Left lung (tissue), 10 donors: Measurements from ENCODE around the gene FTO. TPM values are rescaled to one million over a fixed set of nuclear protein-coding genes. Genes with fewer than 3 reads are reported as not detected.
"Not testable (repeated sequence)": the region's sequence is repeated elsewhere in the genome, so short reads cannot be mapped to it uniquely, and the experiment has no call there.

Experiments used
- ATAC-seq: fragments of 200-7000 bp; cut with Tn5 transposase; one replicate; pipeline ENCODE4 v1.9.1; 2020; ENCODE audit warnings: moderate library complexity
- DNase-seq, 4 donors: peaks; one replicate each; pipeline ENCODE4 v3.0.0-alpha.2; 2013 to 2020
- H3K27ac ChIP-seq, 2 donors: fragments of 200-600 bp; sonication (generic) in 1 of 2; one replicate each; pipeline versions ENCODE4 v1.5.0 to v1.8.0; 2020 to 2021
- H3K27me3 ChIP-seq, 2 donors: fragments of 200-600 bp; sonication (generic) in 1 of 2; one replicate each; pipeline versions ENCODE4 v1.5.0 to v1.8.0; 2020 to 2021
- H3K36me3 ChIP-seq, 2 donors: fragments of 200-600 bp; sonication (generic) in 1 of 2; one replicate each; pipeline versions ENCODE4 v1.5.0 to v1.8.0; 2020 to 2021
- H3K4me1 ChIP-seq, 2 donors: fragments of 200-600 bp; one replicate each; pipeline ENCODE4 v1.8.0; 2021
- H3K4me3 ChIP-seq, 2 donors: fragments of 200-600 bp; sonication (generic) in 1 of 2; one replicate each; pipeline versions ENCODE4 v1.5.0 to v1.8.0; 2020 to 2021; ENCODE audit warnings: mild to moderate bottlenecking in 1 of 2
- H3K9me3 ChIP-seq, 2 donors: fragments of 200-600 bp; sonication (generic) in 1 of 2; one replicate each; pipeline versions ENCODE4 v1.5.0 to v1.8.0; 2020 to 2021
- intact Hi-C, 2 donors: fragments of 100-400 bp; cut with DNase I; formaldehyde crosslinking; loops; one replicate each; pipeline versions ENCODE4 v1.11.2 to v1.14.2; 2022
- polyA plus RNA-seq, 6 donors: library from polyadenylated mRNA; unstranded; fragments of 120-200 nt; gene quantifications; one replicate each; pipeline ENCODE4 v1.2.1, GENCODE V29; 2013; ENCODE audit not compliant: insufficient read length in 6 of 6
- total RNA-seq, 2 donors: library from RNA; stranded (reverse); fragmentation: NEBNext Ultra II Directional; extraction: Animal tissue kit (Norgen Biotek cat#: 25700); gene quantifications; one replicate each; pipeline ENCODE4 v1.2.1, GENCODE V29; 2021
- TF ChIP-seq, protein P1 (sequence below), 2 donors: fragments of 200-600 bp; sonication (generic) in 1 of 2; IDR thresholded peaks; one replicate each; pipeline versions ENCODE4 v1.5.0 to v1.8.0; 2021; ENCODE audit warnings: antibody characterized with exemption in 2 of 2
- donor health status: DM: no; HTN: yes; CAD: no.
- donor health status: DM: no; HTN: no; CAD: no.

The FTO gene
- total and polyA plus RNA-seq, 8 donors: 69.0 to 99.6 (median 90.7) TPM

DNA sequence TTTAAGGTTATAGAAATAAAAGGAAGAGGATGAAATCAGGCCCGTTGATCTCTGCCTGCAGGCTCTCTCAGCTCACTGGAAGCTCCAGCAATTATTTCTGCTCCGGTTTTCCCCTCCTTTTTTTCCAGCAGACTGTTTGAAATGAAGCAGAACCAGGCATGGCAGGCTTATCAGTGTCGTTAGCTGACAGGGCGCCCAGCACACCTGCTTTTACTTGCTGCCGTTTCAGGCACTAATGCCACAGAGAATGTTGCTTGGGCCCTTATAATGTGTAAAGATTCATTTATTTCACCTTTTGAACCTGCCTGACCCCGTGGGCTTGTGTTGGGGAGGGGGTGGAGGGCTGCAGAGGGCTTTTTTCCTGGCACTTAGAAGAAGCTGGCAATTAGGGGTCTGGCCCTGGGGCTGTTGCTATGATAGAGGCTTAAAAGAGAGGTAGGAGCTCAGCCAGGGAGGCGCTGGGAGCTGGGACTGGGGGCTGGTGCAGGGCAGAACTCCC is 474.6 kb downstream of the FTO start:
- DNase-seq: peak in 1 of 4 donors; percentile 10
- Histone ChIP-seq H3K9me3 (no peaks in the 10 kb centered on the region), H3K27ac (no peak overlapping the region), H3K27me3 (peaks cover 14 to 38% of the 10 kb centered on the region in 2 donors), H3K36me3 (no peaks in the 10 kb centered on the region), H3K4me1 (peaks cover 0 to 3% of the 10 kb centered on the region in 2 donors), H3K4me3 (no peak overlapping the region)
- ATAC-seq: no peak
- intact Hi-C loops: no loop called here
- TF ChIP-seq, protein P1, sequence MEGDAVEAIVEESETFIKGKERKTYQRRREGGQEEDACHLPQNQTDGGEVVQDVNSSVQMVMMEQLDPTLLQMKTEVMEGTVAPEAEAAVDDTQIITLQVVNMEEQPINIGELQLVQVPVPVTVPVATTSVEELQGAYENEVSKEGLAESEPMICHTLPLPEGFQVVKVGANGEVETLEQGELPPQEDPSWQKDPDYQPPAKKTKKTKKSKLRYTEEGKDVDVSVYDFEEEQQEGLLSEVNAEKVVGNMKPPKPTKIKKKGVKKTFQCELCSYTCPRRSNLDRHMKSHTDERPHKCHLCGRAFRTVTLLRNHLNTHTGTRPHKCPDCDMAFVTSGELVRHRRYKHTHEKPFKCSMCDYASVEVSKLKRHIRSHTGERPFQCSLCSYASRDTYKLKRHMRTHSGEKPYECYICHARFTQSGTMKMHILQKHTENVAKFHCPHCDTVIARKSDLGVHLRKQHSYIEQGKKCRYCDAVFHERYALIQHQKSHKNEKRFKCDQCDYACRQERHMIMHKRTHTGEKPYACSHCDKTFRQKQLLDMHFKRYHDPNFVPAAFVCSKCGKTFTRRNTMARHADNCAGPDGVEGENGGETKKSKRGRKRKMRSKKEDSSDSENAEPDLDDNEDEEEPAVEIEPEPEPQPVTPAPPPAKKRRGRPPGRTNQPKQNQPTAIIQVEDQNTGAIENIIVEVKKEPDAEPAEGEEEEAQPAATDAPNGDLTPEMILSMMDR (IDR thresholded peaks at IDR 0.05): no peak

DNA sequence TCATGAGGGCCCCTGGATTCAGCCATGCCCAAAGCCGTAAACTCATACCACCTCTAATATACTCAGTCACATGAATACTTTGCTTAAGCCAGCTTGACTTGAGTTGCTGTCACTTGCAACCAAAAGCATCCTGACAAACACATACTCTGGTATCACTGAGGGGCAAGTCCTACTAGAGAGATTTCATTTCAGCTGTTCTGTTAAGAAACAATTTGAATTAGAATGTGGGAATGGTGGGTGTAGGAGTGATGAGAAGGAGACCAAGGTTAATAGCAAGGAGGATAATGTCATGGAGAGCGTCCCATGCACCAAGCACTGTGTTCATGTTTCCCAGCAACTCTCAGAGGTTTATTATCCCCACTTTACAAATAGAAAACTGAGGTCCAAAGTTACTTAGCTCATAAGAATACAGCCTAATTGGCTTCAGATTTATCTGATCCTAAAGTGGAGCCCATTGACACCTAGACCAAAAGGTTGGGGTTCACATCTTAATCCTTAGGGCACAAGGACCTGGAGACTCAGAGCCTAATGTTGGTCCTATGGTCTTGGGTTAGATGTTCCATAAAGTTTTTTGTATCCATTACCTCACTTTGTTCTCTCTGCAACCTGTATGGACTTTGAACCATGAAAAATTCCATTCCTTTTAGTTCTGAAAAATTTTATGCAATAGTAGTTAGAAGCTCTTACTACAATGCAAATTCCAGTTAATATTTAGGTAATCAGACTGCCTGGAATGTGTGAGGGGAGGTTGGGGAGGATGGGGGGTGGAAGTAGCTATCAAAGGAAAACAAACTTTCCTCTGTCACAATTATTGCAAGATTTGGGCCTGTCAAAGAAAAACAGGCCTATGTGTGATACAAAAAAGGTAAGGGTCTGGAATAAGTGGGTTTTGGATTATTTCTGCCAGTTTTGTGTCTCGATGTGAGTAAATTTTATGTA is 476.7 kb downstream of the FTO start:
- Histone ChIP-seq H3K9me3 (no peaks in the 10 kb centered on the region), H3K4me3 (no peak overlapping the region), H3K4me1 (peaks cover 0 to 3% of the 10 kb centered on the region in 2 donors), H3K27me3 (peaks cover 10 to 20% of the 10 kb centered on the region in 2 donors), H3K27ac (no peak overlapping the region), H3K36me3 (no peaks in the 10 kb centered on the region)
- ATAC-seq (no peak), DNase-seq (no peak)
- TF ChIP-seq, protein P1 (IDR thresholded peaks at IDR 0.05): no peak
- intact Hi-C loops: no loop called here

DNA sequence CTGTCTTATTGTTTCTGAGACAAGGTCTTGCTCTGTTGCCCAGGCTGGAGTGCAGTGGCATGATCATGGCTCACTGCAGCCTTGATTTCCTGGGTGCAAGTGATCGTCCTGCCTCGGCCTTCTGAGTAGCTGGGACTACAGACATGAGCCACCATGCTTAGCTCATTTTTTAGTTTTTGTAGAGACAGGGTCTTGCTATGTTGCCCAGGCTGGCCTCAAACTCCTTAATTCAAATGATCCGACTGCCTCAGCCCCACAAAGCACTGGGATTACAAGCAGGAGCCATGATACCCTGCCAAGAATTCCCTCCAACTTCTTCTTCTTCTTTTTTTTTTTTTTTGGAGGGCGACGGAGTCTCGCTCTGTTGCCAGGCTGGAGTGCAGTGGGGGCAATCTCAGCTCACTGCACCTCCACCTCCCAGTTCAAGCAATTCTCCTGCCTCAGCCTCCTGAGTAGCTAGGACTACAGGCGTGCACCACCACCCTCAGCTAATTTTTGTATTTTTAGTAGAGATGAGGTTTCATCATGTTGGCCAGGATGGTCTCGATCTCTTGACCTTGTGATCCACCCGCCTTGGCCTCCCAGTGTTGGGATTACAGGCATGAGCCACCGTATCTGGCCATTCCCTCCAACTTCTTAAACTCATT is 477.9 kb downstream of the FTO start:
- H3K27ac ChIP-seq, H3K4me1 ChIP-seq, H3K4me3 ChIP-seq, ATAC-seq, intact Hi-C loops, H3K9me3 ChIP-seq, DNase-seq, H3K36me3 ChIP-seq: not testable (repeated sequence)
- H3K27me3 ChIP-seq: peaks cover 3 to 12% of the 10 kb centered on the region in 2 donors

DNA sequence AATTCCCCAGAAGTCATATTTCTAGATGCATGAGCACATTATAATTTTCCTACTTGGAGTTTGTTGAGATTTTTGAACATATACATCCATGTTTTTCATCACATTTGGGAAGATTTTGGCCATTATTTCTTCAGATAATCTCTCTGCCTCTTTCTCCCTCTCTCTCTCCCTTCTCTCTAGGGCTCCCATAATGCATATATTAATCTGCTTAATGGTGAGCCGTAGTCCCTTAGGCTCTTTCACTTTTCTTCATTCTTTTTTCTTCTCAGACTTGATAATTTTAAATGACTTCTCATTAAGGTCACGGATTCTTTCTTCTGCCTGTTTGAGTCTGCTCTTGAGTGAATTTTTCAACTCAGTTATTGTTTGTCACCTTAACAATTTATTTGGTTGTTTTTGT is 481.1 kb downstream of the FTO start:
- intact Hi-C loops: no loop called here
- peaks cover 0 to 12% of the 10 kb centered on the region in 2 donors for H3K27me3 ChIP-seq
- H3K4me3 ChIP-seq: no peak overlapping the region
- TF ChIP-seq, protein P1 (IDR thresholded peaks at IDR 0.05): no peak
- no peaks in the 10 kb centered on the region for H3K36me3 ChIP-seq
- H3K9me3 ChIP-seq: no peaks in the 10 kb centered on the region
- DNase-seq: no peak
- ATAC-seq: no peak
- no peak overlapping the region for H3K27ac ChIP-seq
- H3K4me1 ChIP-seq: no peaks in the 10 kb centered on the region

DNA sequence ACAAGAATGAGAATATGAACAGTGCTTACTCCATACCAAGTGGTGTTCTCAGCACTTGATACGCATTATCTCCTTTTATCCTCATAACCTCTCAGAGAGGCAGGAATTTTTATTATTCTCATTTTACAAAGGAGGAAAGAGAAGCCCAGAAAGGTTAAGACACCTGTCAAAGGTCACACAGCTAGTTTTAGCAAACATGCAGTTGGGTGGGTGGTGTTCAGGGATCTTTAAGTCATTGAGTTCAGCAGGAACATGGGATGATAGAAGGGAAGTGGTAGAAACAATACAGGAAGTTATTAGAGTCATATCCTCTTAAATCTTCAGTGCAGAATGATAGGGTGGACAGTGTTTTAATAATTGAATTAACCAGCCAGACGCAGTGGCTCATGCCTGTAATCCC is 487.2 kb downstream of the FTO start:
- Histone ChIP-seq H3K36me3 (no peaks in the 10 kb centered on the region), H3K4me1 (no peaks in the 10 kb centered on the region), H3K9me3 (no peaks in the 10 kb centered on the region), H3K4me3 (no peak overlapping the region), H3K27ac (no peak overlapping the region), H3K27me3 (peaks cover 0 to 27% of the 10 kb centered on the region in 2 donors)
- intact Hi-C loops: no loop called here
- TF ChIP-seq, protein P1 (IDR thresholded peaks at IDR 0.05): no peak
- DNase-seq (no peak), ATAC-seq (no peak)
